Spleen (tissue), 11 donors: ENCODE results near the gene PAN2. TPM values are rescaled to one million over a fixed set of nuclear protein-coding genes. Genes with fewer than 3 reads are reported as not detected.

ENCODE experiments used
- DNase-seq: peaks from one replicate; pipeline ENCODE4 v3.0.0-alpha.2; 2020
- H3K27ac ChIP-seq, 8 donors: fragments of 200-600 bp; sonication (generic) in 7 of 8; 1 replicate in 4 of 8; 2 replicates in 4 of 8; pipeline versions ENCODE4 v1.5.0 to v1.8.0; 2016 to 2021; ENCODE audit warnings: inconsistent platforms in 4 of 8, mild to moderate bottlenecking in 4 of 8, moderate library complexity in 1 of 8
- H3K27me3 ChIP-seq, 7 donors: fragments of 200-600 bp; sonication (generic) in 6 of 7; replicated peaks in 1 of 7; 1 replicate in 4 of 7; 2 replicates in 3 of 7; pipeline versions ENCODE4 v1.5.0 to v1.8.0; 2016 to 2021; ENCODE audit warnings: inconsistent platforms in 3 of 7, mild to moderate bottlenecking in 1 of 7
- H3K36me3 ChIP-seq, 6 donors: fragments of 200-600 bp; sonication (generic) in 5 of 6; 1 replicate in 4 of 6; 2 replicates in 2 of 6; pipeline versions ENCODE4 v1.5.0 to v1.8.0; 2016 to 2021; ENCODE audit warnings: inconsistent platforms in 2 of 6
- H3K4me1 ChIP-seq, 6 donors: fragments of 200-600 bp; sonication (generic) in 5 of 6; 1 replicate in 3 of 6; 2 replicates in 3 of 6; pipeline versions ENCODE4 v1.5.0 to v1.8.0; 2016 to 2021; ENCODE audit warnings: inconsistent platforms in 3 of 6
- H3K4me3 ChIP-seq, 8 donors: fragments of 200-600 bp; sonication (generic) in 7 of 8; 1 replicate in 4 of 8; 2 replicates in 4 of 8; pipeline versions ENCODE4 v1.5.0 to v1.8.0; 2016 to 2021; ENCODE audit warnings: inconsistent platforms in 4 of 8, mild to moderate bottlenecking in 4 of 8, moderate library complexity in 2 of 8
- H3K9me3 ChIP-seq, 8 donors: fragments of 200-600 bp; sonication (generic) in 7 of 8; 1 replicate in 4 of 8; 2 replicates in 4 of 8; pipeline versions ENCODE4 v1.5.0 to v1.8.0; 2016 to 2021; ENCODE audit warnings: inconsistent platforms in 4 of 8
- POLR2A ChIP-seq, 3 donors: fragments of 450-650 bp; IDR thresholded peaks; one replicate each; pipeline ENCODE4 v1.5.1; 2017; ENCODE audit warnings: antibody characterized with exemption in 3 of 3, mild to moderate bottlenecking in 1 of 3
- POLR2AphosphoS5 ChIP-seq, 3 donors: sonication (generic); formaldehyde crosslinking; IDR thresholded peaks; one replicate each; pipeline ENCODE4 v1.5.1; 2017; ENCODE audit warnings: antibody characterized with exemption in 3 of 3
- WGBS, 5 donors: extraction: QIAGEN DNeasy Blood & Tissue Kit in 3 of 5; methylation state at CpG; one replicate each; pipeline versions ENCODE4 v1.1.5 to v1.1.7; 2013 to 2018; 5-methylcytosine and 5-hydroxymethylcytosine counted together
- intact Hi-C: fragments of 100-400 bp; cut with DNase I; formaldehyde crosslinking; loops from one replicate; pipeline ENCODE4 v1.15.0; 2023; ENCODE audit warnings: low total_unique reads
- polyA plus RNA-seq, 3 donors: library from polyadenylated mRNA; stranded (reverse); fragments of 200-250 nt; gene quantifications; one replicate each; pipeline ENCODE4 v1.2.1, GENCODE V29; 2013
- total RNA-seq, 7 donors: library from RNA; depleted of rRNA in 3 of 7; stranded (reverse); fragments of >200 nt in 3 of 7; fragmentation: NEBNext Ultra II Directional in 4 of 7; extraction: Animal tissue kit (Norgen Biotek cat#: 25700) in 4 of 7; gene quantifications; one replicate each; pipeline versions ENCODE4 v1.1.0 to v1.2.1, GENCODE V29; 2016 to 2021
- TF ChIP-seq, protein P1 (sequence below), 11 experiments: fragments of 200-600 bp in 7 of 11; fragments of 450-650 bp in 4 of 11; sonication (generic) in 4 of 11; IDR thresholded peaks in 8 of 11; conservative IDR thresholded peaks in 3 of 11; 1 replicate in 7 of 11; 2 replicates in 4 of 11; pipeline versions ENCODE4 v1.4.0 to v1.8.0; 2016 to 2021; ENCODE audit warnings: antibody characterized with exemption in 11 of 11, inconsistent platforms in 4 of 11, mild to moderate bottlenecking in 1 of 11
- donor health status: healthy with polysubstance abuse.
- donor health status: DM: no; HTN: no; CAD: no; lungs with moderate emphysema.
- donor health status: DM: no; HTN: no; CAD: no.
- donor health status: Bipolar disorder and iron deficiency.
- donor health status: healthy.
- donor health status: DM: no; HTN: no; CAD: no.
- donor health status: DM: yes; HTN: yes; CAD: no.

Gene PAN2
- total and polyA plus RNA-seq, 10 donors = 34.8 to 132 (median 86.8) TPM

- TF ChIP-seq POLR2A (IDR thresholded peaks at IDR 0.05) (no peak), POLR2AphosphoS5 (IDR thresholded peaks at IDR 0.05) (no peak)
- TF ChIP-seq, protein P1, sequence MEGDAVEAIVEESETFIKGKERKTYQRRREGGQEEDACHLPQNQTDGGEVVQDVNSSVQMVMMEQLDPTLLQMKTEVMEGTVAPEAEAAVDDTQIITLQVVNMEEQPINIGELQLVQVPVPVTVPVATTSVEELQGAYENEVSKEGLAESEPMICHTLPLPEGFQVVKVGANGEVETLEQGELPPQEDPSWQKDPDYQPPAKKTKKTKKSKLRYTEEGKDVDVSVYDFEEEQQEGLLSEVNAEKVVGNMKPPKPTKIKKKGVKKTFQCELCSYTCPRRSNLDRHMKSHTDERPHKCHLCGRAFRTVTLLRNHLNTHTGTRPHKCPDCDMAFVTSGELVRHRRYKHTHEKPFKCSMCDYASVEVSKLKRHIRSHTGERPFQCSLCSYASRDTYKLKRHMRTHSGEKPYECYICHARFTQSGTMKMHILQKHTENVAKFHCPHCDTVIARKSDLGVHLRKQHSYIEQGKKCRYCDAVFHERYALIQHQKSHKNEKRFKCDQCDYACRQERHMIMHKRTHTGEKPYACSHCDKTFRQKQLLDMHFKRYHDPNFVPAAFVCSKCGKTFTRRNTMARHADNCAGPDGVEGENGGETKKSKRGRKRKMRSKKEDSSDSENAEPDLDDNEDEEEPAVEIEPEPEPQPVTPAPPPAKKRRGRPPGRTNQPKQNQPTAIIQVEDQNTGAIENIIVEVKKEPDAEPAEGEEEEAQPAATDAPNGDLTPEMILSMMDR (IDR thresholded peaks at IDR 0.05 in 8 of 11, conservative IDR thresholded peaks at IDR 0.05 in 3 of 11) = no peak
- peak overlapping the region; percentile 91 to 99 (median 95) for H3K27ac ChIP-seq
- WGBS, 5 donors = 50 to 57% (median 54%) methylated on average over 21 of the region's 21 CpGs
- intact Hi-C loops = no loop called here
- H3K27me3 ChIP-seq = no peaks in the 10 kb centered on the region
- no peak for DNase-seq
- peaks cover 25 to 67% (median 63%) of the 10 kb centered on the region in 6 donors for H3K4me1 ChIP-seq
- H3K4me3 ChIP-seq = peak overlapping the region; percentile 84 to 95 (median 94)
- H3K36me3 ChIP-seq = peaks cover 0 to 52% (median 5%) of the 10 kb centered on the region in 6 donors
- H3K9me3 ChIP-seq = no peaks in the 10 kb centered on the region
Observed at GRCh38 chr12:56300644-56301464, 32.9 kb downstream of the PAN2 start.

GRCh38 chr12:56299853-56300643 lies 33.8 kb downstream of the PAN2 start, which contains the start of gene CS:
TSS of gene CS (minus strand) at chr12:56300330. CDS start at chr12:56300201, 129 bp downstream.
- intact Hi-C loops = no loop called here
- Histone ChIP-seq H3K36me3 (peaks cover 0 to 51% (median 0%) of the 10 kb centered on the region in 6 donors), H3K27ac (peak within 1 kb of the TSS; percentile 91 to 99 (median 95)), H3K27me3 (no peaks in the 10 kb centered on the region), H3K4me1 (peaks cover 25 to 75% (median 65%) of the 10 kb centered on the region in 6 donors), H3K4me3 (peak within 1 kb of the TSS; percentile 84 to 95 (median 94)), H3K9me3 (no peaks in the 10 kb centered on the region)
- peak; percentile 100 for DNase-seq
- WGBS, 5 donors = 0 to 2% (median 0%) methylated on average over 39 to 63 of the region's 63 CpGs
- TF ChIP-seq, protein P1 (IDR thresholded peaks at IDR 0.05 in 8 of 11, conservative IDR thresholded peaks at IDR 0.05 in 3 of 11) = peak in 1 of 11 experiments; percentile 41
- TF ChIP-seq POLR2AphosphoS5 (IDR thresholded peaks at IDR 0.05) (peak; percentile 88 to 95 (median 93)), POLR2A (IDR thresholded peaks at IDR 0.05) (peak in 2 of 3 donors; percentile 4 to 13)

- peaks cover 25 to 82% (median 69%) of the 10 kb centered on the region in 6 donors for H3K4me1 ChIP-seq
- 1 to 2% (median 1%) methylated on average over 10 of the region's 10 CpGs for WGBS, 5 donors
- peaks cover 0 to 51% (median 0%) of the 10 kb centered on the region in 6 donors for H3K36me3 ChIP-seq
- H3K4me3 ChIP-seq = peak overlapping the region; percentile 84 to 95 (median 94)
- TF ChIP-seq, protein P1 (IDR thresholded peaks at IDR 0.05 in 8 of 11, conservative IDR thresholded peaks at IDR 0.05 in 3 of 11) = no peak
- TF ChIP-seq POLR2A (IDR thresholded peaks at IDR 0.05) (no peak), POLR2AphosphoS5 (IDR thresholded peaks at IDR 0.05) (no peak)
- no peaks in the 10 kb centered on the region for H3K9me3 ChIP-seq
- intact Hi-C loops = no loop called here
- DNase-seq = no peak
- no peaks in the 10 kb centered on the region for H3K27me3 ChIP-seq
- H3K27ac ChIP-seq = peak overlapping the region; percentile 91 to 99 (median 95)
Observed at GRCh38 chr12:56299308-56299852, 34.4 kb downstream of the PAN2 start.
